Stimulated activated CD4-positive, alpha-beta T cell treated with anti-CD3 and anti-CD28 coated beads, Interleukin-2, amount 100 ng/mL, for 24 hours (primary cell): Measurements from ENCODE around the gene PAMR1.
"Not testable (repeated sequence)": the region's sequence is repeated elsewhere in the genome, so short reads cannot be mapped to it uniquely, and the experiment has no call there.

Experiments used
- DNase-seq, 2 donors: peaks; one replicate each; pipeline ENCODE4 v3.0.0-alpha.2; 2020

Gene PAMR1, protein sequence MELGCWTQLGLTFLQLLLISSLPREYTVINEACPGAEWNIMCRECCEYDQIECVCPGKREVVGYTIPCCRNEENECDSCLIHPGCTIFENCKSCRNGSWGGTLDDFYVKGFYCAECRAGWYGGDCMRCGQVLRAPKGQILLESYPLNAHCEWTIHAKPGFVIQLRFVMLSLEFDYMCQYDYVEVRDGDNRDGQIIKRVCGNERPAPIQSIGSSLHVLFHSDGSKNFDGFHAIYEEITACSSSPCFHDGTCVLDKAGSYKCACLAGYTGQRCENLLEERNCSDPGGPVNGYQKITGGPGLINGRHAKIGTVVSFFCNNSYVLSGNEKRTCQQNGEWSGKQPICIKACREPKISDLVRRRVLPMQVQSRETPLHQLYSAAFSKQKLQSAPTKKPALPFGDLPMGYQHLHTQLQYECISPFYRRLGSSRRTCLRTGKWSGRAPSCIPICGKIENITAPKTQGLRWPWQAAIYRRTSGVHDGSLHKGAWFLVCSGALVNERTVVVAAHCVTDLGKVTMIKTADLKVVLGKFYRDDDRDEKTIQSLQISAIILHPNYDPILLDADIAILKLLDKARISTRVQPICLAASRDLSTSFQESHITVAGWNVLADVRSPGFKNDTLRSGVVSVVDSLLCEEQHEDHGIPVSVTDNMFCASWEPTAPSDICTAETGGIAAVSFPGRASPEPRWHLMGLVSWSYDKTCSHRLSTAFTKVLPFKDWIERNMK

DNA sequence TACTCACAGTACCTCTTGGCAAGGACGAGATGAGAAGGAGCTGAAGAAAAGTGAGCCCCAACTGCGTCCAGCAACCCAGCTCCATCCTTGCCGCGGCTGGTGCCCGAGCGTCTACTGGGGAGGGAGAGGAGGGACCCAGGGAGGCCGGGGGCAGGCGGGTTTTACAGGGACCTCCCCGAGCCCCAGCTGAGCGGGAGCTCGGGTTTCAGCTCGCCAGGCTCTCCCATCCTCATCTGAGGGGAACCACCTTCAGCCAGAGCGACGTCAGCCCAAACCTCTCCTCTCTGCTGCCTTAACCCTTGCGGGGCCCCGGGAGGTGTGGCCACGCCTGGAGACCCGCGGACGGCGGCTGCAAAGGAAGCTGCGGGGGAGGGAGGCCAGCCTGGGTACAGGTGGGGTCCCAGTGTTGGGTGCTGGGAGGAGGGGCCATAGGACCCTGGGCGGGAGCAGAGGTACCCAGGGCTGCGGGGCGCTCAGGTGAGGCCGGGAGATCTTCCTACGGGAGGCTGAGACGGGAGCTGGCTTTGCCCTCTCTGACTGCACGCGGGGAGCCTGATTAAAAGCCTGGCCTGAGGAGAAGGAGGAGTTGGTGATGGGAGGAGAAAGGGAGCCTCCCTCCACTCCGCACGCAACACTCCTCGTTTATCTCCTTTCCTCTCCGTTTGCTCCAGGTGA lies at the start of gene PAMR1:
TSS of gene PAMR1 (minus strand) at position 116 of the 675 bp plus-strand sequence. CDS start at position 85, 31 bp downstream.
- DNase-seq, result peak in 1 of 2 donors; percentile 23

DNA sequence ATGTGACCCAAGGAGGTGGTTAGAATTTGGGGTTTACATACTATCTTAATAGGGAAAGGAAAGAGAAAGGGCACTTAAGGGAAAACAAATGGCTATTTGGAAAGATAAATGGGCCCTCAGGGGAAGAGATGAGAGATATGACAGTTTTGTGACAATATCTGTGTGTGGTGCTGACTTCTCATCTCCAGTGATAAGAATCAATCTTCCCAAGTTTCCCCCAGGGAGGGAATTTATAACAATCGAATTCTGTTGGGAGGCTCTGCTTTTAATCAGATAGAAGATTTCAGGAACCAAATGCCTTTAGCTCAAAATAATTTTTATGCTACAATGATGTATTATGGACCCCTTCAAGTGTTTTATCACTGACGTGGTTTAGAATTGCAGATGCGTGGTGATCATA lies 46.3 kb upstream of the PAMR1 start:
- no peak for DNase-seq

DNA sequence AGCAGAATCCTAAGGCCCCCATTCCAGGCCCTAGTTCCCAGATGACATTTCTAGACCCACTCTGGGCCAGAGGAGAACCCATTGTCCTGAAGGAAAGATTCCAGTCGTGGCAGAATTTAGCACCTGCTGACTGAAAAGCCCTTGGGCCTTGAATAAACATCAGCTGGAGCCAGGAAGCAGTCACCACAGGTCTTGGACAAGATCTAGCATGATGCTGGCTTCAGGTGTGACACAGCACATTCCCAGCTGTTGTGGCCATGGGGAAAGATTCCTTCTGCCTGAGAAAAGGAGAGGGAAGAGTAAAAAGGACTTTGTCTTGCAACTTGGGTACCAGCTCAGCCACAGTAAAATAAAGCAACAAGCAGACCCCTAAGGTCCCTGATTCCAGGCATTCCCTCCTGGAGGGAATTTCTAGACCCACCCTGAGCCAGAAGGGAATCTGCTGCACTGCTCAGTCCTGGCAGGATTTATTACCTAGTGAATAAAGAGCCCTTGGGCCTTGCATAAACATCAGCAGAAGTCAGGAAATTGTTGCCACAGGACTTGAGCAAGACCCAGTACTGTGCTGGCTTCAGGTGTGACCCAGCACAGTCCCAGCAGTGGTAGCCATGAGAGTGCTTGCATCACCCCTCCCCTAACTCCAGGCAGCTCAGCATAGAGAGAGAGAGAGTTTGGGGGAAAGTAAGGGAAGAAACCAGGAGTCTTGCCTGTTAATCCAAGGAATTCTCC lies 42.5 kb upstream of the PAMR1 start:
- DNase-seq, result no peak

DNA sequence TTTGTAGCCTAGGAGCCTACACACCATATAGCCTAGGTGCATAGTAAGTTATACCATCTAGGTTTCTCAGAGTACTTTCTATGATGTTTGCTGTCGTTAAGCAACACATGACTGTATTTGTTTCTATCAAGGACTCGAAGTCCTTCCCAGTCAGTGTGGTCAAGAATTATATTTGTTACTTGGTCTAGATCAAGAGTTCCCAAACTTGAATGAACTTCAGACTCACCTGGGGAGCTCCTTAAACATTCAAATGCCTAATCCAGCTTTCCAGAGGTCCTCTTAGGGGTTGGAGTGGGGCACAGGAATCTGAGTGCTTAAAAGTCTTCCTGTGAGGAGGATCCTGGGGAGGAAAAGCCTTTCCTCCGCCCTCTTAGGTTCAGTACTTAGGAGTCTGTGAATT lies 41.5 kb upstream of the PAMR1 start:
- no peak for DNase-seq

DNA sequence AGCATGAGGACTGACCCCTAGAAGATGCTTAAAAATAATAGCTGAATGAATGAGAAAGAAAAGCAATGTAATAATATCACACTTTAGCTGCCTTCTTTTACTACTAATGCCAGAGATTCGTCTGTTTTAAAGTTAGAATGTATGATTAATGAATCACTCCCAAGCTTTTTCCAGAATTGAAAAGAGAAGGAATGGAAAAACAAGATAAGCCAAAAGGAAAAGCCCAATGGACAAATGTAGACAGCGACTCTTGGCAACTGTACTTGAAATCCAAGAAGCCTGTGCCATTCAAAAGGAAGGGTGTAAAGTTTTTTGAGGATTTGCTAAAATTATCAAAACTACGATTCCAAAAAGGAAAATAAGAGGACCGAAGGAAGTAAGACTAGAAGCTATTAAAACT lies 40.8 kb upstream of the PAMR1 start:
- DNase-seq, result no peak

DNA sequence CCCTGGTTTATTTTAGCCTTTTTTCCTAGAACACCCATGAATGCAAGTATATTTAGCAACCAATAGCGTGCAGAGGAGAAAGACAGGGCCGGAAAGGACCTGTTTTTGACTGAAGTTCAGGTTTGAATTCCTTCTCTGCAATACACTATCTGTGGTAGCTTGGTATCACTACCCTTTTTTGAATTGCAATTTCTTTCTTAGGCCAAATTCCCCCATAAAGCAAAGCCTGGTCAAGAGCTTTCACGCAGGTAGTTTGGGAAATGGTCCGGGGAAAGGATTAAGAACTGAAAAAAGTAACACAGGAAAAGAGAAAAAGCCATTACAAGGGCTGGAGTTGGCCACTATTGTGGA lies 38.8 kb upstream of the PAMR1 start:
- DNase-seq, result no peak

DNA sequence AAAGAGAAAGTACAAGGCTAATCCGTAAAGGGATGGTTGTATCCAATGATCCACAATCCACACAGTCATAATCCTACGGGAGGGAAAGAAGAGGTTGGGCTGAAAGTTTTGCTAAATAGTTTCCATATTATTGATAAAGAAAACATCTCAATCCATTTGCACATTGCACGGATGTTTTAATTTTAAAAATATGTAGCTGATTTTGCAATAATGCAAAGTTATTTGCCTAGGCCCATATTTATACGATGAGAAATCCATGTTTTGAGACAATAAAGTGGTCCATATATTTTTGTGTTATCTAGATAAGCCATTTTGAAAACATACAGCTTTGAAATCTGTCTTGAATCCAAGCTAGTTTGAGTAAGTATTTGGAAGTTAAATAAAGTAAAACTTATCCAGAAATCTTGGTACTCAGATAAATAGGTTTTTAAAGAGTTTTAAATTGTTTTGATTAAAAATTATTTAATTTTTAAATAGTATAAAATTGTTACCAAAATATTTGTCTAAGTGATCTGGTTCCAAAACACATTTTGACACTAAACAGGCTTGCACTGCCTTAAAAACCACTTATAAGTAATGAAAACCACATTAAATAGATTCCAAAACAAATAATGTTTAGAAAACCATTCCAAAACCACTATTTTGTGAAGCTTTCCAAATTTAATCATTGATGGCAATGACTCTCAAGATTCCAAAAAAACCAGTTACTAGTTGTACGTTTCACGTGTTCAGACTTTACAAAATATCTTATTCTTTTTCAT lies 38.2 kb upstream of the PAMR1 start:
- DNase-seq, result no peak

DNA sequence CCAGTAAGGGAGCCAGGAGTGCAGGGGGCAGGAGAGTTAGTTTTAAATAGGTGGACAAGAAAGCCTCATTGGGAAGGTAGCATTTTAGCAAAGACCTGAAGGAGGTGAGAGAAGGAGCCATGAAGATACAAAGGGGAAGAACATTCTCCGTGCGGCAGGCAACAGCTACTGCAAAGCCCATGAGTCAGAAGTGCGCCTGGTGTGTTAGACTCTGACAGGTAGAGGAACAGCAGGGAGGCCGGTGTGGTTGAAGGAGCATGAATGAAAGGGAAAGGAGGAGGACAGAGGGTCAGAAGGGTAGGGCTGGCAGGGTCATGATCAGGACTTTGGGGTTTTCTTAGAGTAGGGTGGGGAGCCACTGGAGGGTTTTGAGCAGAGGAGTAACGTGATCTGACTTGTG lies 34.5 kb upstream of the PAMR1 start:
- DNase-seq, result no peak

DNA sequence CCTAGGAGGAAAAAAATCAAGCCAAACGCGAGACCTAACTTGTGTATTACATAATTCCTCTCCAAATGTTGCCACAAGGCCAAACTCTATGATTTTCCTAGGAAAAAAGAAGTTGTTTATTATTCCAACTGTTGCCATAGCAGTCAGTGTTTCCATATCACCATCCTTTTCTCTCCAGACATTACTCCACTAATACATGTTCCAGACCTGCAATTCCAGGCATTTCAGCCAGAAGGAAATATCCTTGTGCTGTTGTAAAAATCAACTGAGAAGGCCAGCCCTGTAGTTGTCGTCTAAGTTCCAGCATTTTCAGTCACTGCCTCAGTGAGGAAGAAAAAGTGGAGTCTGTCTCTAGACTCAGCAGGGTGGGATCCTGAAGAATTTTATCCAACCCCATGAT lies 33.1 kb upstream of the PAMR1 start:
- DNase-seq, result no peak

DNA sequence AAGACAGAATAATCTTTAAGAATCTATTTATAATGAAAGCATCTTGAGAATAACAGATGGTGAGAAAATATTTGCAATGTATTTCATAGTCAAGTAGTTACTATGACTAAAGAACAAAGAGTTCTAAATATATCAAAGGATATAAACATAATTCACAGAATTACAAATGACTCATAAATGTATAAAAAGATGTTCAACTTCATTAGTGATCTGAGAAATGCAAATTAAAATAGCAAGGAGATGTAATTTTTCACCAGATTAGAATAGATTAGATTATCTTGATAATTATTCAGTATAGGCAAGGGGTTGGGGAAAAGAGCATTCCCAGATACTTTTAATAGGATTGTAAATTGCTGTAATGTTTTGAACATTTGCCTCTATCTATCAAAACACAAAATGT lies 30.1 kb upstream of the PAMR1 start:
- no peak for DNase-seq

DNA sequence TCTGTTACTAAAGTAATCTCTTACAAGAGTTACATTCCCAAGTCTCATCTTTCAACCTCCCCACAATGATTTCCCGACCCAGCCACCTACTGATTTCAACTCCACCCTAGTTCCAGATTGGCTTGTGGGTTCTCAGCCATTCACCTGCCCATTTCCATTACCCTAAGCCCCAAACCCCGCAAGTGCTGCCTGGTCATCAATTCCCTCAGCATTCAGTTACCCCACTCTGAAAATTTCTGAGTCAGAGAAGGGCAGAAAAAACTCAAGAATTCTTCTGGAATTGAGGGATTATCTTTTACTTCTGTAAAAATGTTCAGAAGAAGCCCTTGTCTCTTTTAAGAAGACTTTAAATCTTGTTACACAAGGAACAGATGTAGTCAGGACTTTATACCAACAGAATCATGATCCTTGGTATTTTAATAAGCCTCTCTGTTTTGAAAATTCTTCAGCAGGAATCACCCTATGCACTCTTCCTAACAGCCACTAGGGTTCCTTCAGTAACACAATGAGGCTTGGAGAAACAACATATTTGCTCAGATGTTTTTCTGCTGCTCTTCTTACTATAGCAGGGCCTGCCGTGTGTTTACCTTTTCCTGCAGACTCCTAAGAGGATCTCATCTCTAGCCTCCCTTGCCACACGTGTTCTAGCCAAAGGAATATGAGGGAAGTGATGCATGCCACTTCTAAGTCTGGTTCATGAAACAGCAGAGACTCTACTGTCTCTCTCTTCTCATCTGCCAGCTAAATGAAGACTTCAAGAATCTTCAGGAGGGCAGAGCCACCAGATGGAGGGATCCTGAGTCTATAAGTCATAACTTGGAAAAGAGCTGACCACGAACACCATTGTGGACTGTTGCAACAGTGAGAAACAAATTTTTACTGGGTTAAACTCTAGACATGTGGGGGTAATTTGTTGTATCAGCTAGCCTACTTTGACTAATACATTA lies 29.3 kb upstream of the PAMR1 start:
- DNase-seq, result no peak

DNA sequence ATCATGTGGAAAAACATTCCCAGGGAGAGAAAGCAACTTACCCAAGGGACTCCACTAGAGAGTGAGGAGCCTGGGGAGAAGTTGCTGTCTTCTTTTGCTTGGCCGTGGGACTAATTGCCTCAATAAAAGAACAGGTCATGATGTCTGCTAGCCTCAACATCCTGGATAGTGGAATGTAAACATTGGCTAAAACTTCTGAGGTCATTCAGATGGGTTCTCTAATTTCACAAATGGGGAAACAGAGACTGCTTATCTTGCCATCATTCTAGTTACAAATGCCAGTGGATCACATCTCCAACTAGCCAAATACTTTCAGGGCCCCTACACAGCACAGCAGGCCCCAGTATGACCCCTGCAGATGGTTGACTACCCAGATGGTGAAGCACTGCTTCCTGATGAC lies 28.4 kb upstream of the PAMR1 start:
- DNase-seq, result no peak

DNA sequence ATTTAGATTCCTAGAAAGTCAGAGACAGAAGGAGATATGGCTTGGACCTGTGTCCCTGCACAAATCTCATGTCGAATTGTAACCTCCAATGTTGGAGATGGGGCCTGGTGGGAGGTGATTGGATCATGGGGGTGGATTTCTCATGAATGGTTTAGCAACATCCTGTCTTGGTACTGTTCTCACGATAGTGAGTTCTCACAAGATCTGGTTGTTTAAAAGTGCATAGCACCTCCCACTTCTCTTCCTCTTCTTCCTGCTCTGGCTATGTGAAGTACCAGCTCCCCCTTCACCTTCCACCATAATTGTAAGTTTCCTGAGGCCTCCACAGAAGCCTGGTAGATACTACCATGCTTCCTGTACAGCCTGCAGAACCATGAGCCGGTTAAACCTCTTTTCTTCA lies 27.6 kb upstream of the PAMR1 start:
- no peak for DNase-seq

DNA sequence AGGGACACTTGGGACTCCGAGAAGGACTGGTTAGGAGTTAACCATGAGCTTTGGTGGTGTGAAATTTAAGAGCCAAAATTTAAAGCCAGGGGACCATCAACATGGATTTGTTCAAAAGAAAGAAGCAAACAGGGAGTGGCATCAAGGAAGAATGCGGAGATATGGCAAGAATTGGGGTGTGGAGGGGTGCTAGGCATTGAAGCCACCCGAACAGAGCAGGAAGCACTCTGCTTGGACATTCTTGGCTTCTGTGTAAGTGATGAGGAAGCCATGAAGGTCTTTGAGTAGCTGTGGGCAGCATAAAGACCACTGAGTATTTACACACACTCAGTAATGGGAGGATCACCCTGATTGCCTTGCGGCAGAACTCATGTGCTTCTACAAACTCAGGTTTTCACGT lies 27.2 kb upstream of the PAMR1 start:
- no peak for DNase-seq

DNA sequence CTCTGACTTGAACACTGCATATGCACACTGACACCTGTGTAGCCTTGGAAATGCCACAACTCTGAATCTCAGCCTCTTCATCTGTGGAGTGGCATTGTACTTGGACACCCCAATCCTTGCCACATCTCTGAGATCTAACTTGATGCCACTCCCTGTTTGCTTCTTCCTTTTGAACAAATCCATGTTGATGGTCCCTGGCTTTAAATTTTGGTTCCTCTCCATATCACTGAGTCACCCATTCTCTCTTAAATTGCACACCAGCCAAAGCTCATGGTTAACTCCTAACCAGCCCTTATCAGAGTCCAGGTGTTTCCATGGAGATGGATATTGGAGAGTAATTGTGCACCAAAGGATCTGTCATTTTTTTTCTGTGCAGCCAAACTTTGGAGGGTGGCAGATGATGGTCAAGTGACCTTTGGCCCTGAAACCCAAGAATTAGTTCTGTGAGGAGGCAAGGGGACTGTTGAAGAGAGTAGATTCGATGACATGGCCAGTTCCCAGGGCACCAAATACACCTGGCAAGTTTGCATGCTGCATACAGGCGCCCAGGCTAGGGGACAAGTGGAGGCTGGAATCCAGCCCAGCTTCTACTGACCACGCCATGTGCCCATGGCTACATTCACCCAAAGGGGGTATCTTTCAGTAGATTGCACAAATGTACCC lies 25.1 kb upstream of the PAMR1 start:
- DNase-seq, result no peak

DNA sequence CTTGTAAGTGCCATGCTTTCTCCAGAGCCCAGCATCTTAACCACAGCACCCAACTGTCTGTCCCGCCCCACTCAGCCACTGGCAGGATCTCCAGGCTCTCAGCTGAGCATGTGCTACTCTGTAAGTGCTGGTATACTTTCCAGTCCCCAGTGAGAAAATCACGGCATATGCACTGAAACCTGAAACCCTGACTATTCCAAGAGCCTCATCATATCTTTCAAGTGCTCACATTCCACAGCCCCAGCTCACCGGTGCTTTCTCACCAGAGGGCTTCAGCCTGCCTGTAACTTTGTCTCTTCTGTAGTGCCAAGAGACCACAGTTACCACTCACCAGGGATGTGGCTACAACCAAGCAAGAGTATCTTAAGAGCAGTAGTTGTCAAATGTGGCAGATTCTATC lies 24.4 kb upstream of the PAMR1 start:
- DNase-seq, result no peak

DNA sequence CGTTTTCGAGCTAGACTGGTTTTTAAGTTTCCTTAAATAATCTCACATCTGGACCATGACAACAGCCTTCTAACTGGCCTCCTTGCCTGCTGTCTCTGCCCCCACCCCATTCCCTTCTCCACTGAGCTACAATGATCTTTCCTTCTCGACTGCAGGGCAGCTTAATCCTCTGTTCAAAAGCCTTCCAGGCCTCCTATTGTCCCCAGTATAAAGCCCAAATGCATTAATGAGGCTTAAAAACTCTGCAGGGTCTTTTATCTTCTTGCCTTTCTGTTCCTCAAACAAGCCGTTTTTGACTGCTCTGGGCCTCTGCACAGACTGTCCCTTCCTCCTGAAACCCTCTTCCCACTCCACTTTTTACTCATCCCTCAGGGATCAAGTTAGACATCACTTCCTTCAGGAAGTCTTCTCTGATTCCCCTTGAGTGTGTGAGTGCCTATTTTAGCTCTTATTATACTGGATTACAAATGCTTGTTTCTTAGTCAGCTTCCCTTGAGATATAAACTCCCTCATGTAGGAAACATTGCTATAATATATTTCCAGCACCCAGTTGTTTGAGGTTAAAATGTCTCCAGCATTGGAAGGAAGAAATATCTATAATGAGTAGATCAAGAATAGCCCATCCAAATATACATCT lies 23.6 kb upstream of the PAMR1 start:
- DNase-seq, result no peak

DNA sequence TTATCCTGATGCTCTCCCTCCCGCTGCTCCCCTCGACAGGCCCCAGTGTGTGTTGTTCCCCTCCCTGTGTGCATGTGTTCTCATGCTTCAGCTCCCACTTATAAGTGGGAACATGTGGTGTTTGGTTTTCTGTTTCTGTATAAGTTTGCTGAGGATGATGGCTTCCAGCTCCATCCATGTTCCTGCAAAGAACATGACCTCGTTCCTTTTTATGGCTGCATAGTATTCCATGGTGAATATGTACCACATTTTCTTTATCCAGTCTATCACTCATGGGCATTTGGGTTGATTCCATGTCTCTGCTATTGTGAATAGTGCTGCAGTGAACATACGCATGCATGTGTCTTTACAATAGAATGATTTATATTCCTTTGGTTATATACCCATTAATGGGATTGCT lies 22.6 kb upstream of the PAMR1 start:
- DNase-seq, result not testable (repeated sequence)

DNA sequence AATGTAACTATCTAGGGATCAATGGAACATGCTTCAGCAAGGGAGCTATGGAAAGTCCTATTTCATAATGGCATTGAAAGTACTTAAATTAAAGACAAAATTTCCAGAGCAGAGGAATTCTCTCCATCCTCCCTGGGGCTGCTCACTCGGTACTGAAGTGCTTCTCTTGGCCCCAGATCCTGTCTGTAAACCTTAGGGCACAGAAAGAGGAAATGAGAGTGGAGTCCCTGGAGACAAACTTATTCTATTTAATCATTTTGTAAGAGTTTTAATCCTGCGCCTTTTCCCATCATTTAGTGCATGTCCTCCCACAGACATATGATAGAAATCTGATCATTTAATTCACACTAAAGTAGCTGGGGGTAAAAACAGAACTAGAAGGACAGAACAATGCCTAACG lies 20.9 kb upstream of the PAMR1 start:
- no peak for DNase-seq

DNA sequence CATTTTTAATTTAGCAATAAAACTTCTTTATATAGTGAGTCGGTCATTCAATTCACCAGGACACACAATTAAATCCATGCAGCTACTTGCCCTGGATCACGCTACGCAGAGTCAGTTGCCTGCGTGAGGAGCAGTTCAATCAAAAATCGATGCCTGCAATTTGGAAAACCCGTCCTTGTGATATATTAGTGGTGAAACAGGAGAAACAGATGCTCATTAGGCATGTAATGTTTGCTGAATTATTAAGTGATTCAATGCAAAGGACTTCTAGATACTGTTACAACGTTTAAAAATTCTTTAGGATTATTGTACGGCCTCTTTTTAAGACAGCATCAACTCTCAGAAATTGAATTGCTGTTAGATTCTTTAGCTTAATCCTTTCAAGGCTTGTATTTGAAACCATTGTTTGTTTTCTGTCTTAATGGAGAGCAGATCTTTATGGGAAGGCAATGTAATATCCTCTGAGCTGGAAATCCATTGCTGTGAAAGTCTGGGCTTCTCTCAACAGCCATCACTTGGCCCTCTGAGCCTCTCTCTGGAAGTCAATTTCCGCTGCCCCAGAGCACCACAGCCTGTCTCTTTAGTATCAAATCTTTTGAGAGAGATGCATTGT lies 20.1 kb upstream of the PAMR1 start:
- DNase-seq, result no peak
